Spleen (tissue), 11 donors: ENCODE results near the gene TNNT2. TPM values are rescaled to one million over a fixed set of nuclear protein-coding genes. Genes with fewer than 3 reads are reported as not detected.

Experiments used
- DNase-seq: peaks from one replicate; pipeline ENCODE4 v3.0.0-alpha.2; 2020
- H3K27ac ChIP-seq, 8 donors: fragments of 200-600 bp; sonication (generic) in 7 of 8; 1 replicate in 4 of 8; 2 replicates in 4 of 8; pipeline versions ENCODE4 v1.5.0 to v1.8.0; 2016 to 2021; ENCODE audit warnings: inconsistent platforms in 4 of 8, mild to moderate bottlenecking in 4 of 8, moderate library complexity in 1 of 8
- H3K27me3 ChIP-seq, 7 donors: fragments of 200-600 bp; sonication (generic) in 6 of 7; replicated peaks in 1 of 7; 1 replicate in 4 of 7; 2 replicates in 3 of 7; pipeline versions ENCODE4 v1.5.0 to v1.8.0; 2016 to 2021; ENCODE audit warnings: inconsistent platforms in 3 of 7, mild to moderate bottlenecking in 1 of 7
- H3K36me3 ChIP-seq, 6 donors: fragments of 200-600 bp; sonication (generic) in 5 of 6; 1 replicate in 4 of 6; 2 replicates in 2 of 6; pipeline versions ENCODE4 v1.5.0 to v1.8.0; 2016 to 2021; ENCODE audit warnings: inconsistent platforms in 2 of 6
- H3K4me1 ChIP-seq, 6 donors: fragments of 200-600 bp; sonication (generic) in 5 of 6; 1 replicate in 3 of 6; 2 replicates in 3 of 6; pipeline versions ENCODE4 v1.5.0 to v1.8.0; 2016 to 2021; ENCODE audit warnings: inconsistent platforms in 3 of 6
- H3K4me3 ChIP-seq, 8 donors: fragments of 200-600 bp; sonication (generic) in 7 of 8; 1 replicate in 4 of 8; 2 replicates in 4 of 8; pipeline versions ENCODE4 v1.5.0 to v1.8.0; 2016 to 2021; ENCODE audit warnings: inconsistent platforms in 4 of 8, mild to moderate bottlenecking in 4 of 8, moderate library complexity in 2 of 8
- H3K9me3 ChIP-seq, 8 donors: fragments of 200-600 bp; sonication (generic) in 7 of 8; 1 replicate in 4 of 8; 2 replicates in 4 of 8; pipeline versions ENCODE4 v1.5.0 to v1.8.0; 2016 to 2021; ENCODE audit warnings: inconsistent platforms in 4 of 8
- CTCF ChIP-seq, 11 experiments: fragments of 200-600 bp in 7 of 11; fragments of 450-650 bp in 4 of 11; sonication (generic) in 4 of 11; IDR thresholded peaks in 8 of 11; conservative IDR thresholded peaks in 3 of 11; 1 replicate in 7 of 11; 2 replicates in 4 of 11; pipeline versions ENCODE4 v1.4.0 to v1.8.0; 2016 to 2021; ENCODE audit warnings: antibody characterized with exemption in 11 of 11, inconsistent platforms in 4 of 11, mild to moderate bottlenecking in 1 of 11
- POLR2A ChIP-seq, 3 donors: fragments of 450-650 bp; IDR thresholded peaks; one replicate each; pipeline ENCODE4 v1.5.1; 2017; ENCODE audit warnings: antibody characterized with exemption in 3 of 3, mild to moderate bottlenecking in 1 of 3
- POLR2AphosphoS5 ChIP-seq, 3 donors: sonication (generic); formaldehyde crosslinking; IDR thresholded peaks; one replicate each; pipeline ENCODE4 v1.5.1; 2017; ENCODE audit warnings: antibody characterized with exemption in 3 of 3
- WGBS, 5 donors: extraction: QIAGEN DNeasy Blood & Tissue Kit in 3 of 5; methylation state at CpG; one replicate each; pipeline versions ENCODE4 v1.1.5 to v1.1.7; 2013 to 2018; 5-methylcytosine and 5-hydroxymethylcytosine counted together
- intact Hi-C: fragments of 100-400 bp; cut with DNase I; formaldehyde crosslinking; loops from one replicate; pipeline ENCODE4 v1.15.0; 2023; ENCODE audit warnings: low total_unique reads
- polyA plus RNA-seq, 3 donors: library from polyadenylated mRNA; stranded (reverse); fragments of 200-250 nt; gene quantifications; one replicate each; pipeline ENCODE4 v1.2.1, GENCODE V29; 2013
- total RNA-seq, 7 donors: library from RNA; depleted of rRNA in 3 of 7; stranded (reverse); fragments of >200 nt in 3 of 7; fragmentation: NEBNext Ultra II Directional in 4 of 7; extraction: Animal tissue kit (Norgen Biotek cat#: 25700) in 4 of 7; gene quantifications; one replicate each; pipeline versions ENCODE4 v1.1.0 to v1.2.1, GENCODE V29; 2016 to 2021
- donor health status: healthy with polysubstance abuse.
- donor health status: DM: no; HTN: no; CAD: no; lungs with moderate emphysema.
- donor health status: DM: no; HTN: no; CAD: no.
- donor health status: Bipolar disorder and iron deficiency.
- donor health status: healthy.
- donor health status: DM: no; HTN: no; CAD: no.
- donor health status: DM: yes; HTN: yes; CAD: no.

Gene TNNT2
- total and polyA plus RNA-seq, 10 donors: 0.41 to 3.8 (median 1.2) TPM; not detected in 5

DNA sequence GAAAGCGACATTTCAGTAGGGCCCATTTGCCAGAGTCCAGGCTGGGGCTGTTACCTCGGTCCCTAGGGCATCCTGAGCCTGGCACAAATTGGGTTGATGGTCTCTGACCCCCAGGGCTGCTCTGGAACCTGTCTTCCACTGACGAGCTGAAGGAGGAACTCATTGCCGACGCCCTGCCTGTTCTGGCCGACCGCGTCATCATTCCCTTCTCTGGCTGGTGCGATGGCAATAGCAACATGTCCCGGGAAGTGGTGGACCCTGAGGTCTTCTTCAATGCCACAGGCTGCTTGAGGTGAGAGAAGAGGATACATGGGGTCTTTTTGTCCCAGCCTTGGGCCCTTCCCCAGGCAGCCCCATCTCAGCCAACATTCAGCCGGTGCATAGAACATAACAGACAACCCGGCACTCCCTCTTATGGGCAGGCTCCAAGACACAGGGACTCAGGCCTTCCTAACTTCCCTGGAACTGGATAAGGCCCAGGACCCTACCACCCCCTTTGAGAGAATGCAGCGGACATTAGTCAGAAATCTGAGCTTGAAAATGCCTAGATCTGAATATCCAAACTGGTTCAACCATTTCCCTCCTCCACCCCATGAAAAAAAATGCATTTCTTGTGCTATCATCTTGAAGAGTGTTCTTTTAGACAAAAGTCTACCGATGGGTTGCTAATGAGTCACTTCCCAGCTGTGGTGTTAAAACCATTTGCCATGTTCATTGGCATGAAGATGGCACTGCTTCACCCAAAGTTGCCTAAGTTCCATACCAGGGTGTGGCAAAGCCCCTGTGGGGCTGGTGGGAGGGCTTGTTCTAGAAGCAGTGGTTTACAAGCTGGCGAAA is 58.8 kb downstream of the TNNT2 start:
- no peak for DNase-seq

DNA sequence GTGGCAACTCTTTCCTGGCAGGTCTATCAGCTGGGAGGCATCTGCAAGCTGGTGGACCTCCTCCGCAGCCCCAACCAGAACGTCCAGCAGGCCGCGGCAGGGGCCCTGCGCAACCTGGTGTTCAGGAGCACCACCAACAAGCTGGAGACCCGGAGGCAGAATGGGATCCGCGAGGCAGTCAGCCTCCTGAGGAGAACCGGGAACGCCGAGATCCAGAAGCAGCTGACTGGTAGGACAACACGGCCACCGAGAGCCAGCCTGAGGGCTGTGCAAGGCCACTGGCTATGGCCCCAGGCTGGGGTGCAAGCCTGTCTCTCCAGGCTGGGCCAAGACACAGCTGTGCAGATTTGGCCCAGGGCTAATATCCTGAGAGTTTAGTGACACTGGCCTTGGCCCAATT is 59.9 kb downstream of the TNNT2 start:
- Histone ChIP-seq H3K27ac (no peak overlapping the region), H3K9me3 (no peaks in the 10 kb centered on the region), H3K4me3 (no peak overlapping the region), H3K4me1 (no peaks in the 10 kb centered on the region), H3K27me3 (no peaks in the 10 kb centered on the region), H3K36me3 (no peaks in the 10 kb centered on the region)
- no peak for DNase-seq
- intact Hi-C loops: no loop called here
- no peak for TF ChIP-seq CTCF (IDR thresholded peaks at IDR 0.05 in 8 of 11, conservative IDR thresholded peaks at IDR 0.05 in 3 of 11)
- TF ChIP-seq POLR2AphosphoS5 (IDR thresholded peaks at IDR 0.05): no peak
- TF ChIP-seq POLR2A (IDR thresholded peaks at IDR 0.05): no peak
- 85 to 96% (median 89%) methylated on average over 10 to 13 of the region's 13 CpGs for WGBS, 5 donors

More for the DNA sequence above, 58.8 kb downstream of the TNNT2 start:
- no peak overlapping the region for H3K4me3 ChIP-seq
- no peak overlapping the region for H3K27ac ChIP-seq
- H3K27me3 ChIP-seq: no peaks in the 10 kb centered on the region
- H3K9me3 ChIP-seq: no peaks in the 10 kb centered on the region
- intact Hi-C loops: no loop called here
- no peaks in the 10 kb centered on the region for H3K4me1 ChIP-seq
- TF ChIP-seq POLR2A (IDR thresholded peaks at IDR 0.05) (no peak), POLR2AphosphoS5 (IDR thresholded peaks at IDR 0.05) (no peak), CTCF (IDR thresholded peaks at IDR 0.05 in 8 of 11, conservative IDR thresholded peaks at IDR 0.05 in 3 of 11) (no peak)
- WGBS, 5 donors: 80 to 85% (median 84%) methylated on average over 13 to 15 of the region's 15 CpGs
- H3K36me3 ChIP-seq: no peaks in the 10 kb centered on the region

GRCh38 chr1:201316556-201316955 is 60.9 kb downstream of the TNNT2 start:
- DNase-seq: no peak
- no peaks in the 10 kb centered on the region for H3K4me1 ChIP-seq
- 77 to 97% (median 88%) methylated on average over 2 to 5 of the region's 5 CpGs for WGBS, 5 donors
- H3K9me3 ChIP-seq: no peaks in the 10 kb centered on the region
- intact Hi-C loops: no loop called here
- TF ChIP-seq CTCF (IDR thresholded peaks at IDR 0.05 in 8 of 11, conservative IDR thresholded peaks at IDR 0.05 in 3 of 11) (no peak), POLR2A (IDR thresholded peaks at IDR 0.05) (no peak), POLR2AphosphoS5 (IDR thresholded peaks at IDR 0.05) (no peak)
- H3K36me3 ChIP-seq: no peaks in the 10 kb centered on the region
- peaks cover 0 to 5% (median 0%) of the 10 kb centered on the region in 7 donors for H3K27me3 ChIP-seq
- no peak overlapping the region for H3K4me3 ChIP-seq
- H3K27ac ChIP-seq: no peak overlapping the region

GRCh38 chr1:201313086-201313485 is 64.4 kb downstream of the TNNT2 start:
- H3K4me3 ChIP-seq: no peak overlapping the region
- no peak overlapping the region for H3K27ac ChIP-seq
- H3K27me3 ChIP-seq: peaks cover 0 to 35% (median 8%) of the 10 kb centered on the region in 7 donors
- TF ChIP-seq POLR2AphosphoS5 (IDR thresholded peaks at IDR 0.05) (no peak), CTCF (IDR thresholded peaks at IDR 0.05 in 8 of 11, conservative IDR thresholded peaks at IDR 0.05 in 3 of 11) (no peak), POLR2A (IDR thresholded peaks at IDR 0.05) (no peak)
- intact Hi-C loops: no loop called here
- H3K36me3 ChIP-seq: no peaks in the 10 kb centered on the region
- no peaks in the 10 kb centered on the region for H3K9me3 ChIP-seq
- H3K4me1 ChIP-seq: peaks cover 0 to 24% (median 11%) of the 10 kb centered on the region in 6 donors
- WGBS, 5 donors: 85 to 96% (median 93%) methylated on average over 13 to 16 of the region's 16 CpGs
- no peak for DNase-seq
